ENCODE measurements around the gene SRCIN1.
A peak's percentile ranks its signal among the peaks of the same experiment; 100 is the strongest.

The SRCIN1 gene

GRCh38 chr17:38600906-38601305 is 4.8 kb downstream of the SRCIN1 start:
- no peak for DNase-seq (ENCODE audit: low spot score)

GRCh38 chr17:38600416-38600815 is 5.3 kb downstream of the SRCIN1 start:
- DNase-seq (ENCODE audit: low spot score): no peak

DNA sequence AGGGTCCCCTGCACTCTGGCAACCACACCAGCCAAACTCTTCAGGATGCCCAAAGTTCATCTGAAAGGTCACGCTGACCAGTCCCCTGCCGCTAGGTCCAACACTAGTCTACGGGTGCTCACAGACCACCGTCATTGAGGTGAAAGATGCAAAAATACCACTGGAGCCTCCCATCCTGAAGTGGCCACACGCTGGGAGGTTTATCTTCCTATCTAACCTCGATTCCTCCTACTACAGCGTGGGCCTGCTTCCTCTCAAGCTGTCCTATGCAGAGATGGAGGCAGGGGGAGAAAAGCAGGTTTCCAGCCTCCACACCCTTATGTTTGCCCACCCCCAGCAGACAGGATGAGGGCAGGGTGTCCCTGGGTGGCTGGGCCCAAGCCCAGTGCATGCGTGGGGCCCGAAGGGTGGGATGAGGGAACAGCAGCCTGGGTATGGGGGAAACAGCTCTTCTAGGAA is 6.3 kb downstream of the SRCIN1 start:
- DNase-seq (ENCODE audit: low spot score): no peak

DNA sequence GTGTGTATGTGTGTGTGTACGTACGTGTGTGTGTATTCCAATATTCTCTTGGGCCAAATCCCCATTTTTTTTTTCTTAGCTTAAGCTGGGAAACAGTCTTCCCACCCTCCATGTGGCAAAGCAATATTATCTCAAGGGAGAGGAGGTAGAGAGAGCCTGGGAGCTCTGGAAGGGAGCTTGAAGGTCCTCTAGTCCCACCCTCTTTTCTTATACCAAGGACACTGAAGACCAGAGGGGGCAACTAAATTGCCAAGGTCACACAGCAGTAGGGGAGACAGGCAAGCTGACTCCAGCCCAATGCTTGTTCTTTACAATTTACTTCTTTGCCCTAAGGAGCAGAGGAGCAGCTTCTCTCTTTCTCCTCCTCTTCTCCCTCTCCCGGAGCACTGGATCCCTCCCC is 6.8 kb downstream of the SRCIN1 start:
- no peak for DNase-seq (ENCODE audit: low spot score)

DNA sequence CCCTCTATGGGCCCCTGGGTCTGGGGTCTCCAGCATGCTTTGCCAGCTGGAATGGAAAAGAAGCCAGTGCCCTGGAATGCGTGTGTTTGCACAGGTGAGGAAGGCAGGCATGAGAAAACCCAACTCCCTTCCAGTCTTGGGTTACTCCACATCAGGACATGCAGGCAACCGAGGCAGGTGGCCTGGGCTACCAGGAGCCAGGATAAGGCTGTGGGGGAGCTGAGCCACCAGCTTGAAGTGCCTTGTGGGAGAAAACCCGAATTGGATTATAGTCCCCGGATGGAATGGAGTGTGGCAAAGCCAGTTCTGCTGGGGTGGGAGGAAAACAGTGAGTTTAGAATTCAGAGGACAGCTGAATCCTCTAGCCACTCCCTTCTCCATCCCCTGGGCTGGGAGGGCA is 7.2 kb downstream of the SRCIN1 start:
- no peak for DNase-seq (ENCODE audit: low spot score)

- DNase-seq (ENCODE audit: low spot score): no peak
Measured at GRCh38 chr17:38597375-38597774, 8.4 kb downstream of the SRCIN1 start.

GRCh38 chr17:38596651-38597050 is 9.1 kb downstream of the SRCIN1 start:
- no peak for DNase-seq (ENCODE audit: low spot score)

DNA sequence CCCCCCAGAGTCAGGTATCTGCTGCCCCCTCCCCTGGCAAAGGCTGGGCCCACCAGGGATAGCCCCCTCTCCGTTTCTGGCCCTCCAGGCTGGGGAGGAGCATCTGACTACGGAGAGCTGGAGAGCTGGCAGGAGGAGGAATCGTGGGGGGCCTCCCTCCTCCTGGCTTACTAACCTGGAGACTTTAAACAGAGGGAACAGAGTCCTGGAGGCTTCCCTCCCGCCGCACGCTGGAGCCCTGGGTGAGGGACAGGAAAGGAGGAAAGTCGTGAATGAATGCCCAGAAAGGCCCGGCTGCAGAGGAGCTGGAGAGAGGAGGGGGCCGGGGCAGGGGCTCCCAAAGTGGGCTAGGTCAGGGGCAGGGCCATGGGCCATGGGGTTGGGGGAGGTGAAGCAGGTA is 9.9 kb downstream of the SRCIN1 start:
- DNase-seq (ENCODE audit: low spot score): no peak

- no peak for DNase-seq (ENCODE audit: low spot score)
Measured at GRCh38 chr17:38594152-38594551, 11.6 kb downstream of the SRCIN1 start.

GRCh38 chr17:38592487-38592886 is 13.3 kb downstream of the SRCIN1 start:
- DNase-seq (ENCODE audit: low spot score): no peak

- no peak for DNase-seq (ENCODE audit: low spot score)
Measured at GRCh38 chr17:38591759-38592241, 14.0 kb downstream of the SRCIN1 start.

GRCh38 chr17:38590988-38591758 is 14.6 kb downstream of the SRCIN1 start:
- DNase-seq (ENCODE audit: low spot score): no peak

DNA sequence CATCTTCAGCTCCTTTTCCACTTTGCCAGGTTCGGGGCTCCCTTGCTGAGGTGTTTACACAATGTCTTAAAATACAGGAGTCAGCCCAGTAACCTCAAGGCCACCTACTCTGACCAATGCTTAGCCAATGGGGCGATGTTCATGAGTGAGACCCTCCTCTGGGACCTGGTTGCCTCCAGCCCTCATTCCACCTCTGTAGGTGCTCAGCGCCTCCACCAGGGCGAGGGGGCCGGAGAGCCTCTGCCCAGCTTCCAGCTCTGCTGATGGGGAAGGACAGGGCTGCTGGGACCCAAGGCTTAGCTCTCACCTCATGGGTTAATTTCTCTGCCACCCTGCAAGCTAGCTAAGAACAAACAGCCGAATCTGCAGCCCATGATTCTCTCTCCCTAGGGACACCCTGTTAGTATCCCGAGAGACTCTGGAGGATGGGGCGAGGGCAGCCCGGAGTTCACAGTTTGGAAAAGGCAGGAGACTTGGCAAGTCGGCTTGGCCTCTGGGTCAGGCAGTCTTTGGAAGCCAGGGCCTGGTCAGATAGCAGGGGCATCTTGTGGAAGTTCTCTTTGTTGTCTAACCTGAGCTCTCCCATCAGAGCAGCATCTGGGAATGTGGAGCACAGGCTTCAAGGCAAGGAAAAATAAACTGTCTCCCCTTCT is 16.2 kb downstream of the SRCIN1 start:
- DNase-seq (ENCODE audit: low spot score): no peak

DNA sequence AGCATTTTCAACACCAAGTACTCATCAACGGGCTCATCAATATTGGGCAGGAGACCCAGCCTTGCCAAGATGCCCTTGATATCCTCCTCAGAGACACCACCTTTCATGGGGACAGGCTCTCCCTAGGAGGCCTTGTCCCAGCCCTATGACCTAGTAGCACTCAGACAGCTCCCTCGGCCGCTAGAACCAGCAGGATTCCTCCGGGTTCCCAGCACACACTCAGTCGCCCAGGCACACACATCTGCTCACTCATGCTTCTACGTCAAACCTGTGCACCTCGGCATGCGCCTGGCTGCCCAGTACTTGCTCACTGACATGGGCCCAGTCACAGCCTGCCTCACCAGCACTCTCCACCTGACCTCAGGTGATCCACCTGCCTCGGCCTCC is 17.0 kb downstream of the SRCIN1 start:
- DNase-seq (ENCODE audit: low spot score): no peak

GRCh38 chr17:38587947-38588787 is 17.6 kb downstream of the SRCIN1 start:
- no peak for DNase-seq (ENCODE audit: low spot score)

GRCh38 chr17:38587203-38587602 is 18.5 kb downstream of the SRCIN1 start:
- no peak for DNase-seq (ENCODE audit: low spot score)

GRCh38 chr17:38586788-38587187 is 19.0 kb downstream of the SRCIN1 start:
- DNase-seq (ENCODE audit: low spot score): no peak

GRCh38 chr17:38585918-38586529 is 19.7 kb downstream of the SRCIN1 start:
- no peak for DNase-seq (ENCODE audit: low spot score)

GRCh38 chr17:38585056-38585917 is 20.5 kb downstream of the SRCIN1 start:
- no peak for DNase-seq (ENCODE audit: low spot score)

DNA sequence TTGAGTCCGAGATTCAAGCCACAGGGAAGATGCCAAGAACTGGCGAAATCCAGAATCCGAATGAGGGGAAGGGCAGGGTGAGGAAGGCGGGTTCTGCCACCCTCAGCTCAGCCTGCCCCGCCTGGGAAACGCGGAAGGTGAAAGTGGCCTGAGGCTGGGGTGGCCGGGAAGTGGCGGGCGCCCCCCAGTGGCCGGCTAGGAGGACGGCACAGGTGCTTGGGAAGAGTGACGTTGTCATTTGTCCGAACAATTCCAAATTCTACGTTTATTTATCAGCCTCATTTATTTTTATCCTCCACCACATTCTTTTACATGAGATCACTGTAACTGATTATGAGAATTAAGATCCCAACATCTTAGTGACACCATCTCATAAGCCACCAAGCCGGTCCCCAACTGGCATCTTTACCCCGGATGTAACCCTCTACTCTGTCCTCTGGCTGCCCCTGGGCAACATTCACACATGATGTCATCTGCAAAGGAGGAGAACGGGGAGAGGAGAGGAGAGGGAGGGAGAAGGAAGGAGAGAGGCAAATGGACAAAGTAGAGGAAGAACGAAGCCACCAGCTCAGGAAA is 21.3 kb downstream of the SRCIN1 start:
- peak; percentile 65 for DNase-seq (ENCODE audit: low spot score)

DNA sequence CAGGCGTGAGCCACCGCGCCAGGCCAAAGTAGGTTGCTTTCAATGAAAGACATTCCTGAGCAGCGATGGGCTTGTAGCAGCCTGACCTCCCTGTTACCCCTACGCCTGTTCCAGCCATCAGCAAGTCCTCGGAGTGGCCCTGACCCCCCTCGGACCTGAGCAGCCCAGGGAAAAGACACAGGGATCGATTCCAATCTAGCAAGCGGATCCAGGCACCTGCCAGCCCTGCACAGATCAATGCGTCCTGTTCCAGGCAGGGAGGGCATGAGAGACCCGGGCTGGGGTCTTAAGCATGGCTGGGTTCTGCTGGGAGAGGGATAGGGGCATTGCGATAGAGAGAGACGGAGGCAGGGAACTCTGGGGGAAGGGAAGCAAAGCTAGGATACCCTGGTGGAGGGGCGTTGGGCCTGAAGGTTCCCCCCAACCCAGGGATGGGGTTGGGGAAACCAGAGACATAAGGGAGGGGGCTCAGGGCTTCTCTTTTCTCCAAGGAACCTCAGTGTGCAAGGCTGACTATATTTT is 21.9 kb downstream of the SRCIN1 start:
- DNase-seq (ENCODE audit: low spot score): no peak

Measured in globus pallidus (tissue), 1 donor.